HG03175 (cell line): ENCODE data around the gene LYSET.
A peak's percentile ranks its signal among the peaks of the same experiment; 100 is the strongest.
"Not testable (repeated sequence)": the region's sequence is repeated elsewhere in the genome, so short reads cannot be mapped to it uniquely, and the experiment has no call there.

ENCODE experiments used
- ATAC-seq: cut with Tn5 transposase; IDR thresholded peaks from one replicate; pipeline ENCODE4 v1.9.1; 2021; ENCODE audit warnings: mild to moderate bottlenecking, moderate library complexity; ENCODE audit not compliant: unreplicated experiment

LYSET gene, protein sequence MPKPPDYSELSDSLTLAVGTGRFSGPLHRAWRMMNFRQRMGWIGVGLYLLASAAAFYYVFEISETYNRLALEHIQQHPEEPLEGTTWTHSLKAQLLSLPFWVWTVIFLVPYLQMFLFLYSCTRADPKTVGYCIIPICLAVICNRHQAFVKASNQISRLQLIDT

DNA sequence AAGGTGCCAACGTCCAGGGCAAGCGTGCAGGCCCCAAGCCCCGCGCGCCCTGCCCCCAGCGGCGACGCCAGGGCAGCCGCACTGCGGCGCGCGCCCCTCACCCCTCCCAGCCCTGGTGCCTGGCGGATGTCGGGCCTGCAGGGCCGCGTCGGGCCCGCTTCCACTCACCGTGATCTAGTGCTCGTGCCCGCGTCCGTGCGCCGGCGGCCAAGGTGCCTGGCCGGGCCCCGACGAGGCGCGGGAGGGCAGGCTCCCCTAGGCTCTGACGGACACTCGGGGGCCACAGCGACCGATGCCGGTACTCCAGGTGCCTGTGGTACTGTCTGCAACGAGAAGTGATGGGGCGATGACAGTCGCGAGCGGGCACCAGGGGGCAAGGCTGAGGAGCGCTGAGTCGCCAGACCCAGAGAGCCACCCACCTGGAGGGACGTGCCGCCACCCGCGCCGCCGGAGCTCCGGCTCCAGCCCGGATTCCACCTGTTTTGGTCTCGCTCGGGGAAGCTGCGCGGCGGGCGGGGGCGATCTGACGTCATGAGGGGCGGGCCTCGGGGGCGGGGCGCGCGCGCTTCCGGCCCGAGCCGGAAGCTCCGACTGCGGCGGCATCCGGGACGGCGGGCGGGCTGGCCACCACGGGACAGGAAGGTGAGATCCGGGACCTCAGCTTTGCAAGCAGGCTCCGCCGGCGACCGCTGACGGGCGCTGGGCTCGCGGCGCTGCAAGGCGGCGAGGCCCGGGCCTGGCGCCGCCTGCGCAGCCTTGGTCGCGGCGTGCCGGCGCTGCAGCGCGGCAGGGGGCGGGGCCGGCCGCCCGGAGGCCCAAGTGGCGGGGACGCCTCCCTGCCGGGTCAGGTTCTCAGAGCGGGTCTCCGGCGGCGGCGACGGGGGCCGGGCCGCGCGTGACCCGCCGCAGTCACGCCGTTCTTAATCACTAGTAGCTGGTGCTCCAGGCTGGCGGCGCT, at the start of gene LYSET, which contains the start of gene MOAP1:
Gene LYSET, plus strand, starts transcription at position 927 of the 958 bp plus-strand sequence. CDS start 89 bp downstream, outside the sequence.
Gene MOAP1, minus strand, starts transcription at position 507 of the 958 bp plus-strand sequence. CDS start 655 bp downstream, outside the sequence.
- peak; percentile 90 for ATAC-seq

DNA sequence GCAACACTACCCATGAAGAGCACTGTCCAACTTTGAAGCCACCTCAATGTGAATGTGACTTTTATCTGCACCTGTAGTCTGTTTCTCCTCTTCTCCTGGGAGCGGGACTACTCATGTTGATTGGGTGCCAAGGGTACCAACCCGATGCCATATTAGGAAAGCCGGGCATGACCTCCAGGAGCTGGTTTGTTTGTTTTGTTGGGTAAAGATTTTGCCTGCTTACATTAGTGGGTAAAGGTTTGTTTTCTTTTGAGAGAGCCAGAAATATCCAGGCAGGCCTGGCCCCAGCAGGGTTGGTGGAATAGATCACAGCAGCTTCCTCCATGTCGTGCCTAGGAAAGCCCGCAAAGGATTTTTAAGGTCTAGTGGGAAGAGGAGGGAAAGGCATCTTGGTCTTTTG, 49.7 kb upstream of the LYSET start:
- no peak for ATAC-seq

DNA sequence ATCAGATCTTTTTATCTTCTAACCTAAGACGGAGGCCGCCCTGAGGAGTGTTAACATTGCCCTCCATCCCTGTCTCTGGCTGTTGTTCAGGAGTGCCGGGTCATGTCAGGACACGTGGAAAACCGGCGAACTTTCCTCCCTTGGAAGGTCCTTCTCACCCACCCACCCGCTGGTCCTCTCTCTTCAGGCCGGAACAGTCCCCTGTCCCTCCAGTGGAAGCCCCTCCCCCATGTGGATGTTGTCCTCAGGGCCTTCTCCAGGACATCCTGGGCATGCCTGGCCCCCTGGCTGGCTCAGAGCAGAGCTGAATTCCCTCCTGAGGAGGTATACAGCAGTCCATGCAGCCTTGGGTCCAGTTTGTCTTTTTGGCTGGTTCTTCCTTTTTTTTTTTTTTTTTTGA, 49.1 kb upstream of the LYSET start:
- no peak for ATAC-seq

DNA sequence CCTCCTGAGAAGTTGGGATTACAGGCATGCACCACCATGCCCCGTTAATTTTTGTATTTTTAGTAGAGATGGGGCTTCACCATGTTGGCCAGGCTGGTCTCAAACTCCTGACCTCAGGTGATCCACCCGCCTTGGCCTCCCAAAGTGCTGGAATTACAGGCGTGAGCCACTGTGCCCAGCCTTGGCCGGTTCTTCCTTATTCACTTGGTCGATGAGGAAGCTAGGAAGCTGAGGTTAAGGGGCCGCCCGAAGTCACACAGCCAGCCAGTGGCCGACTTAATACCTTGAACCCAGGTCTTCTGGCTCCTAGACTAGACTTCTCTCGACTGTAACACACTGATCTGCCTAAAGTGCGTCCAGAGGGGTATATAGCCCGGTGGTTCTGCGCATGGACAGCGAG, 48.6 kb upstream of the LYSET start:
- not testable (repeated sequence) for ATAC-seq

DNA sequence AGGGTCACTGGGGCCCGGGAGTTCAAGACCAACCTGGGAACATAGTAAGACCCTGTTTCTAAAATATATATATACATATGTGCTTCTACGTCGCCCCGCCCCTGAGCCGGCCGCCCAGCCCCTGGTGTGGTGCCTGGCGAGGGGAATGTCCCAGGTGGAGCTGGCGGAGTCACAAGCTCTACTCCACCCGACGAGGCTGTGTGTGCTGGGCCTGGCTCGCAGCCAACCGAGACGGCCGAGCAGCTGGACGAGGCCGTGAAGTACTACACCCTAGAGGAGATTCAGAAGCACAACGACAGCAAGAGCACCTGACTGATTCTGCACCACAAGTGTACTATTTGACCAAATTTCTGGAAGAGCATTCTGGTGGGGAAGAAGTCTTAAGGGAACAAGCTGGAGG, 47.3 kb upstream of the LYSET start:
- no peak for ATAC-seq

DNA sequence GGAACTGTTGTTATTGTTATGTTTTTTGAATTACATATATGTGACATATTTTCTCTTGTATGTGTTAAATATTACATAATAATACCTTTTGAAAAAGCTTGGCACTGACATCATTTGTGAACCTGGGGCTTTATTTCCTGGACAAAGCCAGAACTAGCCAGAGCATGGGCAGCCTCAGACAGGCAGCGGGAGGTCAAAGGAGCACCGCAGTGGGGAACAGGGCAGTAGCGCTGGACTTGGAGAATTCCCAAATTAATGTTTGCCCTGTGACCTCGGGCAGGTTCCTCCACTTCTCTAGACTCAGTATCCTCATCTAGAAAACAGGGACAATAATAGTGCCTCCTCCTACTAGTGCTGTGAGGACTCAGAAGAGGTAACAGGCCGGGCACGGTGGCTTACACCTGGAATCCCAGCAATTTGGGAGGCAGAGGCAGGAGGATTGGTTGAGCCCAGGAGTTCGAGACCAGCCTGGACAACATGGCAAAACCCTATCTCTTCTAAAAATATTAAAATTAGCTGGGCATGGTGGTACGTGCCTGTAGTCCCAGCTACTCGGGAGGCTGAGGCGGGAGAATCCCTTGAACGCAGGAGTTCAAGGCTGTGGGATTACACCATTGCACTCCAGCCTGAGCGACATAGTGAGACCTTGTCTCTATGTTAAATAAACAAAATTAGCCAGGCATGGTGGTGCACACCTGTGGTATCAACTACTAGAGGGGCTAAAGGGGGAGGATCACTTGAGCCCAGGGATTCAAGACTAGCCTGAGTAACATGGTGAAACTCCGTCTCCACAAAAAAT, 42.1 kb upstream of the LYSET start:
- no peak for ATAC-seq

DNA sequence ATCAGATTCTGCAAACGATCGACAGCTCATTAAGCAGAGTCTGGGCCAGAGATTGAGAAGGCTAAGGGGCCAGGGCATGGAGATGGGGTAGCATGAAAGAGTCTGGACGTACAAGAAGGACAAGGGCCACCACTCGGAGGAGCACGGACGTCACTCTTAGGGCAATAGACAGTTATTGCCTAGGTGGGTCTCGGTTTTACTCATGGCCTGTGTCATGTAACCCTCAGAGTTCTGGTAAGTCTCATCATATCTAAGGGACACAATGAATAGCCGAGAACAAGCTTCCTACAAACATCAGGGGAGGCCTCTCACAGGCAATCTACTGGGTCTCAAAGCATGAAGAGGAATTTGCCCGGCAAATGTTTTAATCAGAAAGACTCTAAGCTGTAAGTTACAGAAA, 39.0 kb upstream of the LYSET start:
- ATAC-seq, result no peak

DNA sequence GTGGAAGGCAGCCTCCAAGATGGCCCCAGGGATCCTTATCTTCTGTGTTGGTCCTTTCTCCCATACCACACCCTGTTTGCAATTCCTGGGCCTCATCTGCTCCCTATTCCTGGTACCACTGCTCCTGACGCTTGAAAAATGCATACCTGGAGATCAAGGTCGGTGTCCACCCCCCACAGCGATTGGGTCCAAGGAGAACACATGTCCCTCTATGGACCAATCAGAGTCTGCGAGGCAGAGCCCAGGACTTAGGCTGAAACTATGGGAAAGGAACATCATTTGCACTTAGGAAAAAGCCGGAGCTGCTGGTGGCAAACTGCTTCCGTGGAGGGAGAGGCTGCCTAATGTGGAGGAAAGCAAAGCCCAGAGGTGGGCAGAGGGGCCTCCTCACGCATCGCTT, 36.1 kb upstream of the LYSET start:
- no peak for ATAC-seq

DNA sequence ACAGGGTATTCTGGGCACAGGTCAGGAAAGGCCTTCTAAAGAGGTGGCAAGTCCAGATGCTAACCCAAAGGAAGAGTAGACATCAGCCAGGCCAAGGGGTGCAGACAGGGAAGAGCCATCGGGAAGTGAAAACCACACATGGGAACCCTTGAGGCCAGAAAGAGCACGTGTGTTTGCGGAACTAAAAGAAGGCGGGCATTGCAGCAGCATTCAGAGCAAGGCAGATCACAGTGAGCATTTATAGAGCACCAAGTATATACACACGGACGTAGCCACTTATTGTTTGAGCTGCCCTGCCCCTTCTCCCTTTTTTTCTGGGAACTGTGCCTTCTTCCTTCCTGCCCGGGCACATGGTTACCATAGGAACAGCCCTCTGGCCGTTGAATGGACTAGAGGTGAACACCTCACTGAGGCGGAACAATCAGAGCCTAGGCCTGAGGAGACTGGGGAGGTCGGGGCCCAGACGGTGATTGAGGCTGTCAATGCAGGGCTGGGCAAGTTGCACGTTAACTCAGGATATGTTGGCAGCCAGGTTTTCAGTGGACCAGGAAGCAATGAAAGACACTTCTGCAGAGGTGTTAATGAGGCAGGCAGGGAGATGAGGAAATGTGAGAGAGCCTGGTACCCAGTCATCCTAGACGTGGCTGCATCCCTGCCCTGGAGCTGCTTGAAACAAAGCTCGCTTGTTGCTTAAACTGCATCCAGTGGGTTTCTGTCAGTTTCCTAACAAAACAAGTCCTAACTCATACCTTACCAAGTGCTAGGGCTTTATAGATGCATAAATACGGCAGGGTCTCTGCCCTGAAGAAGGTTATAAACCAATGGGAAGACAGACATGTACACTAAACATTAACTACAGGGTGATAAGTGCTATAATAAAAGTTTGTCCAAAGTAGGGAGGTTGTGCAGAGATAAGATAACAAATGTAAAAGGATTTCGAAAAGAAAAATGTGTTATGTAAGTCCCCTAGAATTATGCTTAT, 34.6 kb upstream of the LYSET start:
- no peak for ATAC-seq

DNA sequence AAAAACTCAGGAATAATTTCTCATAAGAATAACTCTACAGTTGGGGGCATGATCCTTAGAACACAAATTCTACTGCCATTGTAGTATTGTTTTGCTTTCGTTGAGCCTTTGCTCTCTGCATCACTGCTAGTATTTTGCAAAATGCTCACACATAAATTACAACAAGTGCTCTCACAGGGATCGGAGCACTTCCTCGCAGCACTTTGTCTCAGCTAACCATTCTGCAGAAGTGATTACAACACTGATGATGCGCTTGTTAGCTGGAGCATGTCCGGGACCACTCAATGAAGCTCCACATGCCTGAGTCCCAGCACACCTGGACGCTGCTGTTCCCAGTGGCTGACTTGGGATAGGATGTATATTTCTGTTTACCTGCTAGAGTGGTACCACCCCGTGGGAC, 32.0 kb upstream of the LYSET start:
- no peak for ATAC-seq

DNA sequence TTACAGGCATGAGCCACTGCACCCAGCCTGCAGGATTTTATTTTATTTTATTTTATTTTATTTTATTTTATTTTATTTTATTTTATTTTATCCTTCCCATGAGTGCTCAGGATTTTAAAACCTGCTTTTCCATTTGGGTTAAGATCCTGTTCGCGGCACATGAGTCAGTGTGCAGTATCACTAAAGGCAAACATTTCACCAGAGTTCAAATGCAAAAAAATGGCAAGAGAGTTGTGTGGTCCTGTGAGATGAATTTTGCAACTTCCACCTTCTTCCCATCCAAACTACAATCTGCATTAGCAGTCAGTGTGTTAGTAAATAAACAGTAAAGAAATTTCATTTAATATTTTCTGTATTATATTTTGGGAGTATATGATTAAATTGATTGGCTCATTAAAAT, 29.4 kb upstream of the LYSET start:
- no peak for ATAC-seq

DNA sequence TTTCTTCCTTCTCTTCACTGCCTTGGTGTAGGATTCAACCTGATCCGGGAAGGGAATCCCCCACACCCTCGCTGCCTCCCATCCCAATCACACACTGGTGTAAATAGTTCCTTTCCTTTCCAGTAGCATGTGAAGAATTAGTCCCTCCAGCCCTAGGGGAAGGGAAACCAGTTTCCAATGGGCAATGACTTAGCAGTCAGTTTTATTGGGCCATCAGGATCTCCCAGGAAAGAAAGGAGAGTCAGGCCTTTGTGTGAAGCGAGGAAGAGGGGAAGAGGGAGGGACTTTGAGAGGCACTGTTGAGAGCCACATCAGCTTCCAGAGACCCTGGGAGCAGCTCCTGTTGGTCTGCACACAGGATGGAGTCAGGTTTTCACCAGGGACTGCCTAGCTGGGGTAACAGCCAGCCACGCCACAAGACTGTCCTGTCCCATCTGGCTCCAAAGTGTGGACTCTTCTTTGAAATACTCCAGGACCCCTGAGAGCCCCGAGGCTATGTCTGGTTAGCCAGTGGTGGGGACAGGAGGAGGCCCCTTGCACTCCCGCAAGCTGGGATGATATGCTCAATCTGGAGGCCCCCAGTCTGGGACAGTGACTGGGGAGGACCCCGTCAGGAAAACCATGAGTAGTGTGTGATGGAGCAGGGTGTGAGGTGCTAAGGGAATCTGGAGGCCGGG, 28.3 kb upstream of the LYSET start:
- ATAC-seq, result no peak

DNA sequence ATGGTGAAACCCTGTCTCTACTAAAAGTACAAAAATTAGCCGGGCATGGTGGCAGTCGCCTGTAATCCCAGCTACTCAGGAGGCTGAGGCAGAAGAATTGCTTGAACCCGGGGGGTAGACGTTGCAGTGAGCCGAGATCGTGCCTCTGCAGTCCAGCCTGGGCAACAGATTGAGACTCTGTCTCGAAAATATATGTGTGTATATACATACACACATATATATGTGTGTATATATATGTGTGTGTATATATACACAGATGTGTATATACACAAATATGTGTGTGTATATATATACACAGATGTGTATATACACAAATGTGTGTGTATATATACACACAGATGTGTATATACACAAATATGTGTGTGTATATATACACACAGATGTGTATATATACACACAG, 26.8 kb upstream of the LYSET start:
- not testable (repeated sequence) for ATAC-seq

DNA sequence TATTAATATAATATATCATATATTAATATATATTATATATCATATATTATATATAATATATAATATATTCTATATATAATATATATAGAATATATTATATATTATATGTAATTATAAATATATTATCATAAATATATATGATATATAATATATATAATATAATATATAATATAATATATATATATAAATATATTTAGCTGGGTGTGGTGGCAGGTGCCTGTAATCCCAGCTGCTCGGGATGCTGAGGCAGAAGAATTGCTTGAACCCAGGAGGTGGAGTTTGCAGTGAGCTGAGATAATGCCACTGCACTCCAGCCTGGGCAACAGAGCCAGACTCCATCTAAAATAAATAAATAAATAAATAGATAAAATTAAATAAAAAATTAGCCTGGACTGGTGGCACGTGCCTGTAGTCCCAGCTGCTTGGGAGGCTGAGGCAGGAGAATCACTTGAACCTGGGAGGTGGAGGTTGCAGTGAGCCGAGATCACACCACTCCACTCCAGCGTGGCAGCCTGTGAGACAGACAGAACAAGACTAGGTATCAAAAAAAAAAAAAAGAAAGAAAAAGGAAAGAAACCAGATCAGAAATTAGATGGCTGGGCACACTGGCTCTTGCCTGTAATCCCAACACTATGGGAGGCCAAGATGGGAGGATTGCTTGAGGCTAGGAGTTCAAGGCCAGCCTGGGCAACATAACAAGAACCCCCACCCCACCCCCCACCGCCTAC, 25.3 kb upstream of the LYSET start:
- not testable (repeated sequence) for ATAC-seq

DNA sequence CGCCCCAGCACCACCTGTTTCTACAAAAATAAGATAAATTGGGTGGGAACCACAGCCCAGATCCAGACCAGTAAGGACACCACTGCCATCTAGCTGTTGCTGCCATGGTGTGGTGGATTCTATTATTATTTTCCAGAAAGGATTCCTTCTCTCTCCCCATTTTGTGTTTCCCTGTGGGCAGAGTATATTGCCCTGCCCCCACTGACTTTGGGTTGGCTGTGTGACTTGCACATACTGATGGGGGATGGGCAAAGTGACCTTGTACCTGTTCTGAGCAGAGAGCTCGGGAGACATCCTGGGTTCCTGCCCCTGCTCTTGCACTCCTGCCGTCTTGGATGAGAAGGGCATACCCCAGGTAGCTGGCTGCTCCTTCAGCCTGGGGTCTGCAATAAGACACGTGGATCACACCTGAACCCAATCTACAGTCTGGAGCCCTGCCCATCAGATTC, 24.7 kb upstream of the LYSET start:
- ATAC-seq, result no peak

DNA sequence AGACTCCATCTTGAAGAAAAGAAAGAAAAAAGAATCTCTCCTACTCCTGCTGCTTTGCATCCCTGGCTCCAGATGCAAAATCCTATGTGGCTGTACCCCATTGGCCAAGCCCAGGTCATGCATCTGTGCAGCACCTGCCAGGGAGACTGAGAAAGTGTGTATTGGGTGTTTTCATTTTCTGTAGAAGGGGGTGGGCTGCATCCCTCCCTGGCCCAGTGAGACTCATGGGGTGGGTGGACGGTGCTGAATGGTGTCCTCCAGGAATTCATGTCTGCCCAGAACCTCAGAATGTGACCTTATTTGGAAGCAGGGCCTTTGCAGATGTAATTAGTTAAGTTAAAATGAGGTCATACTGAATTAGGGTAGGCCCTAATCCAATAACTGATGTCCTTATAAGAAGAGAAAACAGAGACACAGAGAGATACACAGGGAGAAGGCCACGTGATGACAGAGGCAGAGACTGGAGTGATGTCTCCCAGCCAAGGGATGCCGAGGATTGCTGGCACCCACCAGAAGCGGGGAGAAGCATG, 23.6 kb upstream of the LYSET start:
- no peak for ATAC-seq

DNA sequence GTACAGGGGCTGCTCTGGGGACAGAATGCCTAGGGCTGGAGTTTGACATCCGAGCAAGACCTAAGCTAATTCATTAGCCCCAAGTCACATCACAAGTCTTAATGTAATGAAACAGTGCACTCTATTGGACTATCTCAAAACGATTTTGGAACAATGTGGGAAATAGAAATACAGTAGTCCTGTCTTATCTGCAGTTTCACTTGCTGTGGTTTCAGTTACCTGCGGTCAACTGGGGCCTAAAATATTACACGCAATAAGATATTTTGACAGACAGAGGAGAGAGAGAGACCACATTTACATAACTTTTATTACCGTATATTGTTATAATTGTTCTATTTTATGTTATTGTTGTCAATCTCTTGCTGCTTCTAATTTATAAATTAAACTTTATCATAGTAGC, 21.6 kb upstream of the LYSET start:
- no peak for ATAC-seq
